K562 (cell line): ENCODE results near the gene WDR47. TPM values are rescaled to one million over a fixed set of nuclear protein-coding genes. Genes with fewer than 3 reads are reported as not detected.

Experiments used
- ARHGAP35 ChIP-seq: fragments of 450-650 bp; IDR thresholded peaks from 2 replicates; pipeline ENCODE4 v1.6.1; 2018; ENCODE audit not compliant: partially characterized antibody
- DIDO1 ChIP-seq: fragments of 450-650 bp; IDR thresholded peaks from 2 replicates; pipeline ENCODE4 v1.6.1; 2016; ENCODE audit warnings: low read depth, missing biosample characterization, missing genetic modification characterization
- DNMT1 ChIP-seq: fragments of 450-650 bp; IDR thresholded peaks from 2 replicates; pipeline ENCODE4 v1.6.1; 2016; ENCODE audit warnings: antibody characterized with exemption, mild to moderate bottlenecking
- FOSL1 ChIP-seq: fragments of 200-800 bp; sonication (Bioruptor generic); conservative IDR thresholded peaks from 2 replicates; pipeline ENCODE4 v1.6.1; 2016; ENCODE audit warnings: missing genetic modification characterization, missing compliant biosample characterization
- HNRNPLL ChIP-seq: fragments of 200-400 bp; formaldehyde crosslinking; IDR thresholded peaks from 2 replicates; pipeline ENCODE4 v1.6.1; 2017; ENCODE audit warnings: low read length, low read depth, mild to moderate bottlenecking; ENCODE audit not compliant: poor library complexity, severe bottlenecking
- MAFF ChIP-seq: IDR thresholded peaks from 2 replicates; pipeline ENCODE4 v1.6.1; 2012; ENCODE audit warnings: low read length, improper control_type of control experiment
- MAFG ChIP-seq: fragments of 450-650 bp; conservative IDR thresholded peaks from 2 replicates; pipeline ENCODE4 v1.6.1; 2016; ENCODE audit warnings: missing genetic modification characterization, missing compliant biosample characterization
- MTF1 ChIP-seq: fragments of 250-450 bp; sonication (Bioruptor Pico); IDR thresholded peaks from 2 replicates; pipeline ENCODE4 v1.9.0; 2021; ENCODE audit warnings: moderate library complexity, mild to moderate bottlenecking, inconsistent platforms, borderline replicate concordance
- NFE2L1 ChIP-seq: fragments of 450-650 bp; IDR thresholded peaks from 2 replicates; pipeline ENCODE4 v1.6.1; 2016; ENCODE audit warnings: missing genetic modification characterization, low read depth, mild to moderate bottlenecking, missing compliant biosample characterization, moderate library complexity, borderline replicate concordance
- NFIX ChIP-seq: fragments of 250-450 bp; sonication (Bioruptor Pico); IDR thresholded peaks from 2 replicates; pipeline ENCODE4 v1.4.0; 2020; ENCODE audit warnings: low read depth, mild to moderate bottlenecking, moderate library complexity
- PPARD ChIP-seq: fragments of 250-450 bp; sonication (Bioruptor Pico); IDR thresholded peaks from 2 replicates; pipeline ENCODE4 v1.8.0; 2022; ENCODE audit warnings: inconsistent platforms, mild to moderate bottlenecking, moderate library complexity
- RFX5 ChIP-seq: IDR thresholded peaks from 2 replicates; pipeline ENCODE4 v1.6.1; 2011; ENCODE audit warnings: low read depth, mild to moderate bottlenecking, improper control_type of control experiment, low read length
- RFX7 ChIP-seq: fragments of 250-450 bp; sonication (Bioruptor Pico); IDR thresholded peaks from 2 replicates; pipeline ENCODE4 v1.5.1; 2021; ENCODE audit warnings: mild to moderate bottlenecking
- SAP30 ChIP-seq: fragments of 200-600 bp; sonication (generic); IDR thresholded peaks from 2 replicates; pipeline ENCODE4 v1.6.1; 2012; ENCODE audit warnings: borderline replicate concordance, low read depth, mild to moderate bottlenecking, moderate library complexity, low read length, control low read depth, inconsistent platforms; ENCODE audit not compliant: insufficient read depth, poor library complexity, severe bottlenecking
- SREBF2 ChIP-seq: sonication (generic); formaldehyde crosslinking; IDR thresholded peaks from 2 replicates; pipeline ENCODE4 v1.4.0; 2020; ENCODE audit warnings: mild to moderate bottlenecking, missing genetic modification reagents
- TSC22D4 ChIP-seq: fragments of 450-650 bp; IDR thresholded peaks from 2 replicates; pipeline ENCODE4 v1.6.1; 2016; ENCODE audit warnings: missing genetic modification characterization, missing biosample characterization, control low read depth
- TSHZ1 ChIP-seq: fragments of 250-450 bp; sonication (Bioruptor Pico); IDR thresholded peaks from 2 replicates; pipeline ENCODE4 v1.4.0; 2020; ENCODE audit warnings: mild to moderate bottlenecking, moderate library complexity
- ZBTB34 ChIP-seq: fragments of 250-450 bp; sonication (Bioruptor Pico); IDR thresholded peaks from 2 replicates; pipeline ENCODE4 v1.8.0; 2021; ENCODE audit warnings: mild to moderate bottlenecking, moderate library complexity
- ZC3H8 ChIP-seq: fragments of 450-650 bp; IDR thresholded peaks from 2 replicates; pipeline ENCODE4 v1.6.1; 2017
- ZHX1 ChIP-seq: fragments of 150-350 bp; conservative IDR thresholded peaks from 2 replicates; pipeline ENCODE4 v1.6.1; 2014; ENCODE audit warnings: low read length
- ZNF121 ChIP-seq: sonication (generic); formaldehyde crosslinking; conservative IDR thresholded peaks from 2 replicates; pipeline ENCODE4 v1.8.0; 2022; ENCODE audit warnings: missing genetic modification reagents
- ZSCAN29 ChIP-seq: fragments of 450-650 bp; IDR thresholded peaks from 2 replicates; pipeline ENCODE4 v1.6.1; 2017
- polyA plus RNA-seq, 8 experiments: library from polyadenylated mRNA; depleted of rRNA in 4 of 8; stranded (reverse) in 5 of 8; unstranded in 3 of 8; fragments of >200 nt; fragmentation: Nextera tagmentation in 2 of 8; fragmentation: Illumina TruSeq in 1 of 8; extraction: Ambion mirVana in 2 of 8; extraction: Trizol in 1 of 8; gene quantifications; 2 replicates each; pipeline versions ENCODE4 v1.2.1 to v1.2.3, GENCODE V29; 2011 to 2014; ENCODE audit warnings: inconsistent platforms in 1 of 8, missing spikeins in 1 of 8
- total RNA-seq, 7 experiments: library from RNA; depleted of rRNA in 6 of 7; stranded (reverse); fragments of >200 nt in 6 of 7; fragmentation: Illumina TruSeq in 2 of 7; extraction: Trizol in 2 of 7; gene quantifications; 2 replicates each; pipeline versions ENCODE4 v1.2.1 to v1.2.3, GENCODE V29; 2011 to 2021; ENCODE audit warnings: low replicate concordance in 1 of 7

WDR47 gene
- total and polyA plus RNA-seq, 9 of the 15 experiments (the other 6 are each of a cell fraction or from before 2014, with no cell fraction given): 1.3 to 10.1 (median 4.9) TPM

GRCh38 chr1:109091078-109091838 is 49.4 kb upstream of the WDR47 start (continued):
- TF ChIP-seq HNRNPLL (no peak), NFIX (CRISPR knock-in tag) (no peak), ZBTB34 (CRISPR knock-in tag) (no peak), DIDO1 (no peak), RFX5 (no peak), ARHGAP35 (no peak), DNMT1 (no peak), MAFF (peak; percentile 26; the same call in 1 of the 2 replicates), TSC22D4 (no peak), TSHZ1 (CRISPR knock-in tag) (no peak), FOSL1 (tag) (peak; percentile 16; the same call in 1 of the 2 replicates), MTF1 (CRISPR knock-in tag) (no peak), RFX7 (CRISPR knock-in tag) (no peak; the same call in 1 of the 2 replicates), ZSCAN29 (no peak), ZHX1 (no peak), SREBF2 (CRISPR knock-in tag) (peak; percentile 63; the same call in 1 of the 2 replicates), MAFG (tag) (peak; percentile 54), ZC3H8 (no peak), ZNF121 (no peak), PPARD (CRISPR knock-in tag) (no peak), SAP30 (peak; percentile 56), NFE2L1 (tag) (no peak)
